GM23338 (cell line): Measurements from ENCODE around the gene LMLN.

Experiments used
- CREB1 ChIP-seq: fragments of 250-450 bp; sonication (Bioruptor Pico); IDR thresholded peaks from 2 replicates; pipeline ENCODE4 v1.5.0; 2020; ENCODE audit warnings: low read depth, mild to moderate bottlenecking, moderate library complexity
- CTCF ChIP-seq, 2 experiments: fragments of 200-600 bp in 1 of 2; sonication (generic) in 1 of 2; conservative IDR thresholded peaks; 2 replicates each; pipeline versions ENCODE4 v1.5.1 to v1.6.1; 2016 to 2017; ENCODE audit warnings: antibody characterized with exemption in 2 of 2, low read depth in 2 of 2, mild to moderate bottlenecking in 2 of 2, moderate library complexity in 1 of 2
- EZH2 ChIP-seq: fragments of 200-600 bp; sonication (generic); IDR thresholded peaks from one replicate; pipeline ENCODE4 v1.8.0; 2017; ENCODE audit warnings: antibody characterized with exemption, mild to moderate bottlenecking, low read depth; ENCODE audit not compliant: unreplicated experiment
- EZH2phosphoT487 ChIP-seq: fragments of 200-600 bp; sonication (generic); IDR thresholded peaks from one replicate; pipeline ENCODE4 v1.8.1; 2018; ENCODE audit warnings: antibody characterized with exemption; ENCODE audit not compliant: unreplicated experiment
- POLR2AphosphoS5 ChIP-seq: IDR thresholded peaks from 2 replicates; pipeline ENCODE4 v1.6.1; 2016; ENCODE audit warnings: antibody characterized with exemption, low read depth
- STAT1 ChIP-seq: IDR thresholded peaks from one replicate; pipeline ENCODE4 v1.6.1; 2016; ENCODE audit warnings: antibody characterized with exemption; ENCODE audit not compliant: unreplicated experiment
- ZNF331 ChIP-seq: fragments of 250-450 bp; sonication (Bioruptor Pico); IDR thresholded peaks from 2 replicates; pipeline ENCODE4 v1.5.0; 2020; ENCODE audit warnings: low read depth, mild to moderate bottlenecking, moderate library complexity

GRCh38 chr3:197994736-197995135 is 34.7 kb downstream of the LMLN start:
- TF ChIP-seq CTCF (conservative IDR thresholded peaks at IDR 0.05; ENCODE audit: low read depth in 2 of 2) (no peak), EZH2 (no peak), POLR2AphosphoS5 (no peak), EZH2phosphoT487 (no peak), ZNF331 (CRISPR knock-in tag) (no peak), STAT1 (no peak), CREB1 (CRISPR knock-in tag) (no peak)
